Measurements from ENCODE around the gene IGSF23.
"Not testable (repeated sequence)": the region's sequence is repeated elsewhere in the genome, so short reads cannot be mapped to it uniquely, and the experiment has no call there.

IGSF23 gene

GRCh38 chr19:44682807-44683206 is 69.4 kb downstream of the IGSF23 start:
- Histone ChIP-seq H3K27me3 (replicated peaks; ENCODE audit: insufficient read depth, low read length) (no peaks in the 10 kb centered on the region), H3K9me3 (replicated peaks; ENCODE audit: insufficient read depth, low read length) (no peaks in the 10 kb centered on the region), H2AFZ (ENCODE audit: low read length) (no peak overlapping the region), H3K4me3 (ENCODE audit: low read length) (no peak overlapping the region), H4K20me1 (ENCODE audit: insufficient read depth, low read length) (no peaks in the 10 kb centered on the region), H3K79me2 (ENCODE audit: low read length) (no peaks in the 10 kb centered on the region), H3F3A (ENCODE audit: insufficient read depth, low read length) (no peaks in the 10 kb centered on the region), H3K27ac (ENCODE audit: low read length) (no peak overlapping the region), H3K9me2 (replicated peaks; ENCODE audit: insufficient read depth, low read length) (no peaks in the 10 kb centered on the region), H3K4me1 (ENCODE audit: low read length) (no peaks in the 10 kb centered on the region), H3K9ac (ENCODE audit: low read length) (no peak overlapping the region), H3K36me3 (replicated peaks; ENCODE audit: insufficient read depth, low read length) (no peaks in the 10 kb centered on the region), H3K4me2 (ENCODE audit: low read depth, low read length) (no peak overlapping the region)
- no peak for TF ChIP-seq EZH2 (optimal IDR thresholded peaks at IDR 0.05; ENCODE audit: low read depth, low read length)
- no peak for TF ChIP-seq CTCF (IDR thresholded peaks at IDR 0.05; ENCODE audit: low read length)
- TF ChIP-seq EZH2phosphoT487 (IDR thresholded peaks at IDR 0.05; ENCODE audit: low read length) = no peak
- no peak for DNase-seq

GRCh38 chr19:44683434-44684210 is 70.3 kb downstream of the IGSF23 start:
- Histone ChIP-seq H2AFZ (ENCODE audit: low read length) (no peak overlapping the region), H3K27ac (ENCODE audit: low read length) (no peak overlapping the region), H3F3A (ENCODE audit: insufficient read depth, low read length) (no peaks in the 10 kb centered on the region)

GRCh38 chr19:44684396-44684795 is 71.0 kb downstream of the IGSF23 start:
- H3K79me2 ChIP-seq (ENCODE audit: low read length); H3K4me3 ChIP-seq (ENCODE audit: low read length); H3F3A ChIP-seq (ENCODE audit: insufficient read depth, low read length); H3K4me1 ChIP-seq (ENCODE audit: low read length); H3K9ac ChIP-seq (ENCODE audit: low read length); H3K36me3 ChIP-seq (replicated peaks; ENCODE audit: insufficient read depth, low read length); H3K4me2 ChIP-seq (ENCODE audit: low read depth, low read length); H3K27me3 ChIP-seq (replicated peaks; ENCODE audit: insufficient read depth, low read length); H3K9me2 ChIP-seq (replicated peaks; ENCODE audit: insufficient read depth, low read length); DNase-seq; H3K27ac ChIP-seq (ENCODE audit: low read length); H2AFZ ChIP-seq (ENCODE audit: low read length); H3K9me3 ChIP-seq (replicated peaks; ENCODE audit: insufficient read depth, low read length); H4K20me1 ChIP-seq (ENCODE audit: insufficient read depth, low read length): not testable (repeated sequence)

More at GRCh38 chr19:44683434-44684210, 70.3 kb downstream of the IGSF23 start:
- Histone ChIP-seq H3K36me3 (replicated peaks; ENCODE audit: insufficient read depth, low read length) (no peaks in the 10 kb centered on the region), H3K79me2 (ENCODE audit: low read length) (no peaks in the 10 kb centered on the region), H3K4me3 (ENCODE audit: low read length) (no peak overlapping the region), H3K9me3 (replicated peaks; ENCODE audit: insufficient read depth, low read length) (no peaks in the 10 kb centered on the region), H3K27me3 (replicated peaks; ENCODE audit: insufficient read depth, low read length) (no peaks in the 10 kb centered on the region), H4K20me1 (ENCODE audit: insufficient read depth, low read length) (no peaks in the 10 kb centered on the region), H3K4me1 (ENCODE audit: low read length) (no peaks in the 10 kb centered on the region), H3K4me2 (ENCODE audit: low read depth, low read length) (no peak overlapping the region), H3K9me2 (replicated peaks; ENCODE audit: insufficient read depth, low read length) (no peaks in the 10 kb centered on the region), H3K9ac (ENCODE audit: low read length) (no peak overlapping the region)
- TF ChIP-seq EZH2phosphoT487 (IDR thresholded peaks at IDR 0.05; ENCODE audit: low read length) (no peak), EZH2 (optimal IDR thresholded peaks at IDR 0.05; ENCODE audit: low read depth, low read length) (no peak), CTCF (IDR thresholded peaks at IDR 0.05; ENCODE audit: low read length) (no peak)
- no peak for DNase-seq
